Measurements from ENCODE around the gene SPART. TPM values are rescaled to one million over a fixed set of nuclear protein-coding genes. Genes with fewer than 3 reads are reported as not detected.
A peak's percentile ranks its signal among the peaks of the same experiment; 100 is the strongest.

The SPART gene
- total and polyA plus RNA-seq, 2 experiments from 2014 or later: 29.4 to 34.2 TPM

GRCh38 chr13:36358175-36358718, 12.1 kb upstream of the SPART start:
- H3K36me3 ChIP-seq: no peaks in the 10 kb centered on the region
- H3K27me3 ChIP-seq: no peaks in the 10 kb centered on the region
- H3K9me3 ChIP-seq (ENCODE audit: low read depth): no peaks in the 10 kb centered on the region
- no peaks in the 10 kb centered on the region for H3K4me1 ChIP-seq (ENCODE audit: low read depth)
- TF ChIP-seq, protein P1, sequence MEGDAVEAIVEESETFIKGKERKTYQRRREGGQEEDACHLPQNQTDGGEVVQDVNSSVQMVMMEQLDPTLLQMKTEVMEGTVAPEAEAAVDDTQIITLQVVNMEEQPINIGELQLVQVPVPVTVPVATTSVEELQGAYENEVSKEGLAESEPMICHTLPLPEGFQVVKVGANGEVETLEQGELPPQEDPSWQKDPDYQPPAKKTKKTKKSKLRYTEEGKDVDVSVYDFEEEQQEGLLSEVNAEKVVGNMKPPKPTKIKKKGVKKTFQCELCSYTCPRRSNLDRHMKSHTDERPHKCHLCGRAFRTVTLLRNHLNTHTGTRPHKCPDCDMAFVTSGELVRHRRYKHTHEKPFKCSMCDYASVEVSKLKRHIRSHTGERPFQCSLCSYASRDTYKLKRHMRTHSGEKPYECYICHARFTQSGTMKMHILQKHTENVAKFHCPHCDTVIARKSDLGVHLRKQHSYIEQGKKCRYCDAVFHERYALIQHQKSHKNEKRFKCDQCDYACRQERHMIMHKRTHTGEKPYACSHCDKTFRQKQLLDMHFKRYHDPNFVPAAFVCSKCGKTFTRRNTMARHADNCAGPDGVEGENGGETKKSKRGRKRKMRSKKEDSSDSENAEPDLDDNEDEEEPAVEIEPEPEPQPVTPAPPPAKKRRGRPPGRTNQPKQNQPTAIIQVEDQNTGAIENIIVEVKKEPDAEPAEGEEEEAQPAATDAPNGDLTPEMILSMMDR (IDR thresholded peaks at IDR 0.05; ENCODE audit: low read depth, low read length): no peak
- no peak overlapping the region for H3K27ac ChIP-seq
- no peak overlapping the region for H3K4me3 ChIP-seq
- no peak for DNase-seq (ENCODE audit: low read depth in 1 of 2, low spot score in 1 of 2)

DNA sequence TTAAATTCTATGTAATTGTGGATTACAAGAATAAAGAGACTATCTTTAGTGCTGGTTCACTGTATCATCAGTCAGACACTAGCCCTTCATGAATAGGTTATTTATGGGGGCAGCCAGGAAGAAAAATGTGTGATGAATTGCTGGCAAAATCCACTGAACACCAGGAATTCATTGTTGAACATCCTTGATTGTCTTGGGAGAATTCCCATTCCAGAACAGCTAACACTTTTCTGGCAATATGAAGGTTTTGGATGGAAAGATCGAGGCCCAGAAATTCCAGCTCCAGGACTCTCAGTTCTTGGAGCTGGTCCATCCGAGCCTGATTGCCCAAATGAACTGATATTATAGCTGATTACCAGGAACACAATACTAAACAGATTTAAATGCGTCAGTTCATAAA, 11.5 kb upstream of the SPART start:
- peak in 1 of 2 donors; percentile 59 for DNase-seq (ENCODE audit: low read depth in 1 of 2, low spot score in 1 of 2)
- no peaks in the 10 kb centered on the region for H3K36me3 ChIP-seq
- H3K4me3 ChIP-seq: no peak overlapping the region
- TF ChIP-seq, protein P1 (IDR thresholded peaks at IDR 0.05; ENCODE audit: low read depth, low read length): no peak
- H3K4me1 ChIP-seq (ENCODE audit: low read depth): no peaks in the 10 kb centered on the region
- H3K9me3 ChIP-seq (ENCODE audit: low read depth): no peaks in the 10 kb centered on the region
- no peaks in the 10 kb centered on the region for H3K27me3 ChIP-seq
- H3K27ac ChIP-seq: no peak overlapping the region

DNA sequence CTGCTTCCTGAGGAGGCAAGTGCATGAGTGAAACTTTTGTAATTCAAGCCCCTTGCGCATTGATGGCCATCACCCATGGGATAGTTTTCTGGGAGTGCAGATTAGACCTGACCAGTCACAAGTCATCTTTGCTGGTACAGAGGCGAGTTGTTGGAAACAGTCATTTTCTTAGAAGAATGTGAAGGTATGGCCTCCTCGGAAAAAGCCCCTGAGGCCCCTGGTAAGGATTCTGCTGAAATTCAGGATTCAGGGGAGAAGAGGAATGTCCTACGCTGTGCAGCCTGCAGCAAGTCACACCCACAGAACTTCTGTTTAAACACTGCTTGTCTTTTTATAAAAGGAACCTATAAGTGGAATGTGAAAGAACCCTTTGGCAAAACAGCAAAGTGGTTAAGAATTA, 11.0 kb upstream of the SPART start:
- TF ChIP-seq, protein P1 (IDR thresholded peaks at IDR 0.05; ENCODE audit: low read depth, low read length): no peak
- Histone ChIP-seq H3K36me3 (no peaks in the 10 kb centered on the region), H3K27ac (no peak overlapping the region), H3K4me1 (ENCODE audit: low read depth) (no peaks in the 10 kb centered on the region), H3K9me3 (ENCODE audit: low read depth) (no peaks in the 10 kb centered on the region), H3K4me3 (no peak overlapping the region), H3K27me3 (no peaks in the 10 kb centered on the region)
- no peak for DNase-seq (ENCODE audit: low read depth in 1 of 2, low spot score in 1 of 2)

- Histone ChIP-seq H3K4me3 (no peak overlapping the region), H3K9me3 (ENCODE audit: low read depth) (no peaks in the 10 kb centered on the region), H3K36me3 (no peaks in the 10 kb centered on the region), H3K27me3 (no peaks in the 10 kb centered on the region), H3K4me1 (ENCODE audit: low read depth) (no peaks in the 10 kb centered on the region), H3K27ac (no peak overlapping the region)
- no peak for DNase-seq (ENCODE audit: low read depth in 1 of 2, low spot score in 1 of 2)
- TF ChIP-seq, protein P1 (IDR thresholded peaks at IDR 0.05; ENCODE audit: low read depth, low read length): no peak
These were observed 9.9 kb upstream of the SPART start for GRCh38 chr13:36356058-36356457.

GRCh38 chr13:36355632-36356031, 9.4 kb upstream of the SPART start:
- TF ChIP-seq, protein P1 (IDR thresholded peaks at IDR 0.05; ENCODE audit: low read depth, low read length): no peak
- no peak overlapping the region for H3K4me3 ChIP-seq
- H3K27ac ChIP-seq: no peak overlapping the region
- no peaks in the 10 kb centered on the region for H3K36me3 ChIP-seq
- no peaks in the 10 kb centered on the region for H3K27me3 ChIP-seq
- no peaks in the 10 kb centered on the region for H3K9me3 ChIP-seq (ENCODE audit: low read depth)
- no peaks in the 10 kb centered on the region for H3K4me1 ChIP-seq (ENCODE audit: low read depth)
- DNase-seq (ENCODE audit: low read depth in 1 of 2, low spot score in 1 of 2): no peak

Data from cardiac muscle cell (in vitro differentiated cells and primary cell).